Measurements from ENCODE around the gene CASS4. TPM values are rescaled to one million over a fixed set of nuclear protein-coding genes. Genes with fewer than 3 reads are reported as not detected.

The CASS4 gene
- total RNA-seq, 1 donor, result under 0.01 TPM

DNA sequence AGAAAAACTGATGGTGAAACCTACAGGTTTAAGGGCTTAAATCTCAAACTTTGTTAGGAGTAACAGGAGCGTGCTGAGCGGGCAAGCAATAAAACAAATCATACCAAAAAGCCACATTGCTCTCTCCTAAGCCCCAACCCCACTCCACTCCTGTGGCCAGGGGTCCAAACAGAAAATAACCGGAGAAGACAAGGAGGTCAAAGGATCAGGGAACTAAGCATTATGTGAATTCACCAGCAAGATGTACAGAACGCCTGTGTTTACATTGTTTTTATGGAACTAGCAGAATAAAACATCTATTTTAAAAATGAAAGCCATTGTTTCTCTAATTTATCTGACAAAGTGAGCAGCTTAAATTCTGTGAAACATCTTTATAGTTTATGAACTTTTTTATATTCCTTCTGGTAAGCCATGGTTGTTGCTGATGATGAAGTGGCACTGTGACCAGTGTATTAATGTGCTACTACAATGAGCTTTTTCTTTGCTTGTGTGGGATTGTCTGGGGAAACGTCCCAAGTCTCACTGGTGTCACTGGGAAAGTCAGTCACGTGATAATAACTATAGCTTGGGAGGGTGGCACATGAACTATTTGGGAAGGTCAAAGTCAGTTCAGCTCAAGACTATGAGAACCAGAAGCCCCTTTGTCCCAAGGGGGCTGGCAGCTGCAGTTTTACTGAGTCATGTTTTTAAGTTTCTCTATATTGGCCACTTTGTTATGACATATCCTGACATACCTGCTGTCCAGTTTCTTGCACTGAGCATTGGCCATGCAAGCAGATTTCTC lies 43.5 kb upstream of the CASS4 start:
- no peaks in the 10 kb centered on the region for H3K27me3 ChIP-seq (ENCODE audit: insufficient read depth, low read length)
- DNase-seq (ENCODE audit: insufficient read length, low spot score, missing footprints), result no peak
- TF ChIP-seq, protein P1, sequence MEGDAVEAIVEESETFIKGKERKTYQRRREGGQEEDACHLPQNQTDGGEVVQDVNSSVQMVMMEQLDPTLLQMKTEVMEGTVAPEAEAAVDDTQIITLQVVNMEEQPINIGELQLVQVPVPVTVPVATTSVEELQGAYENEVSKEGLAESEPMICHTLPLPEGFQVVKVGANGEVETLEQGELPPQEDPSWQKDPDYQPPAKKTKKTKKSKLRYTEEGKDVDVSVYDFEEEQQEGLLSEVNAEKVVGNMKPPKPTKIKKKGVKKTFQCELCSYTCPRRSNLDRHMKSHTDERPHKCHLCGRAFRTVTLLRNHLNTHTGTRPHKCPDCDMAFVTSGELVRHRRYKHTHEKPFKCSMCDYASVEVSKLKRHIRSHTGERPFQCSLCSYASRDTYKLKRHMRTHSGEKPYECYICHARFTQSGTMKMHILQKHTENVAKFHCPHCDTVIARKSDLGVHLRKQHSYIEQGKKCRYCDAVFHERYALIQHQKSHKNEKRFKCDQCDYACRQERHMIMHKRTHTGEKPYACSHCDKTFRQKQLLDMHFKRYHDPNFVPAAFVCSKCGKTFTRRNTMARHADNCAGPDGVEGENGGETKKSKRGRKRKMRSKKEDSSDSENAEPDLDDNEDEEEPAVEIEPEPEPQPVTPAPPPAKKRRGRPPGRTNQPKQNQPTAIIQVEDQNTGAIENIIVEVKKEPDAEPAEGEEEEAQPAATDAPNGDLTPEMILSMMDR (IDR thresholded peaks at IDR 0.05; ENCODE audit: extremely low read depth, low read depth, low read length), result no peak
- H3K4me2 ChIP-seq (ENCODE audit: insufficient read depth, low read length), result no peak overlapping the region
- no peak overlapping the region for H3K27ac ChIP-seq (ENCODE audit: low read depth, low read length)
- H2AFZ ChIP-seq (ENCODE audit: low read length), result no peak overlapping the region
- H3K4me3 ChIP-seq (ENCODE audit: insufficient read depth, low read length), result no peak overlapping the region
- H3K36me3 ChIP-seq (ENCODE audit: insufficient read depth, low read length), result peaks cover 48% of the 10 kb centered on the region
- peaks cover 5% of the 10 kb centered on the region for H4K20me1 ChIP-seq (ENCODE audit: insufficient read depth, low read length)
- H3K79me2 ChIP-seq (ENCODE audit: insufficient read depth, low read length), result peaks cover 26% of the 10 kb centered on the region
- H3K4me1 ChIP-seq (ENCODE audit: insufficient read depth, low read length), result no peaks in the 10 kb centered on the region
- H3K9me3 ChIP-seq (ENCODE audit: low read depth, low read length), result no peaks in the 10 kb centered on the region

- Histone ChIP-seq H2AFZ (ENCODE audit: low read length) (no peak overlapping the region), H3K27me3 (ENCODE audit: insufficient read depth, low read length) (no peaks in the 10 kb centered on the region), H3K4me2 (ENCODE audit: insufficient read depth, low read length) (no peak overlapping the region), H3K79me2 (ENCODE audit: insufficient read depth, low read length) (peaks cover 21% of the 10 kb centered on the region), H3K4me3 (ENCODE audit: insufficient read depth, low read length) (no peak overlapping the region), H3K27ac (ENCODE audit: low read depth, low read length) (no peak overlapping the region), H3K36me3 (ENCODE audit: insufficient read depth, low read length) (peaks cover 46% of the 10 kb centered on the region), H4K20me1 (ENCODE audit: insufficient read depth, low read length) (no peaks in the 10 kb centered on the region), H3K9me3 (ENCODE audit: low read depth, low read length) (no peaks in the 10 kb centered on the region), H3K4me1 (ENCODE audit: insufficient read depth, low read length) (peaks cover under 1% of the 10 kb centered on the region)
- TF ChIP-seq, protein P1 (IDR thresholded peaks at IDR 0.05; ENCODE audit: extremely low read depth, low read depth, low read length), result no peak
- DNase-seq (ENCODE audit: insufficient read length, low spot score, missing footprints), result no peak
Measured at GRCh38 chr20:56369179-56369578, 42.9 kb upstream of the CASS4 start.

- DNase-seq (ENCODE audit: insufficient read length, low spot score, missing footprints), result no peak
- no peaks in the 10 kb centered on the region for H4K20me1 ChIP-seq (ENCODE audit: insufficient read depth, low read length)
- no peak overlapping the region for H3K4me3 ChIP-seq (ENCODE audit: insufficient read depth, low read length)
- peaks cover 4% of the 10 kb centered on the region for H3K4me1 ChIP-seq (ENCODE audit: insufficient read depth, low read length)
- no peaks in the 10 kb centered on the region for H3K9me3 ChIP-seq (ENCODE audit: low read depth, low read length)
- peaks cover 34% of the 10 kb centered on the region for H3K36me3 ChIP-seq (ENCODE audit: insufficient read depth, low read length)
- H2AFZ ChIP-seq (ENCODE audit: low read length), result no peak overlapping the region
- H3K27ac ChIP-seq (ENCODE audit: low read depth, low read length), result no peak overlapping the region
- H3K4me2 ChIP-seq (ENCODE audit: insufficient read depth, low read length), result no peak overlapping the region
- no peaks in the 10 kb centered on the region for H3K27me3 ChIP-seq (ENCODE audit: insufficient read depth, low read length)
- H3K79me2 ChIP-seq (ENCODE audit: insufficient read depth, low read length), result peaks cover 41% of the 10 kb centered on the region
- TF ChIP-seq, protein P1 (IDR thresholded peaks at IDR 0.05; ENCODE audit: extremely low read depth, low read depth, low read length), result no peak
Measured at GRCh38 chr20:56371977-56372376, 40.1 kb upstream of the CASS4 start.

DNA sequence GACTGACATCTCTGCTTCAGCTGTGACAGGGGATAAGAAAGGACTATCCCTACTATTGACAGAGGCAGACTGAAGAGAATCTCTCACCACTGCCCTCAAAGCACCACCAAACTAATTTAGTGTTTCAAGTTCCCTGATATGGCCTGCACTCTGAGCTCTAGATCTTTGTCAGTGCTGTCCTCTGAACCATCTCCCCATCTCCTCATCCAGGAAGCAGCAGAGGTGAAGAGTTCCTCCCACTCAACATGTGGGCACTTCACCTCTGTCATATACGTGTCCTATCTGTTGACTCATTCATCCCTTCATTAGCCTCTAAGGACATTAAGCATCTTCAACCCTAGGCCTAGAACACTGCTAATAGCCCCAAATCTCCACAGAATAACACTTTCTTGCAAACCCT lies 39.2 kb upstream of the CASS4 start:
- peaks cover 30% of the 10 kb centered on the region for H3K36me3 ChIP-seq (ENCODE audit: insufficient read depth, low read length)
- TF ChIP-seq, protein P1 (IDR thresholded peaks at IDR 0.05; ENCODE audit: extremely low read depth, low read depth, low read length), result no peak
- no peak for DNase-seq (ENCODE audit: insufficient read length, low spot score, missing footprints)
- H3K4me3 ChIP-seq (ENCODE audit: insufficient read depth, low read length), result no peak overlapping the region
- peak overlapping the region; percentile 39 for H3K27ac ChIP-seq (ENCODE audit: low read depth, low read length)
- H3K79me2 ChIP-seq (ENCODE audit: insufficient read depth, low read length), result peaks cover 49% of the 10 kb centered on the region
- H3K9me3 ChIP-seq (ENCODE audit: low read depth, low read length), result no peaks in the 10 kb centered on the region
- H3K4me2 ChIP-seq (ENCODE audit: insufficient read depth, low read length), result no peak overlapping the region
- no peaks in the 10 kb centered on the region for H4K20me1 ChIP-seq (ENCODE audit: insufficient read depth, low read length)
- H3K27me3 ChIP-seq (ENCODE audit: insufficient read depth, low read length), result no peaks in the 10 kb centered on the region
- H3K4me1 ChIP-seq (ENCODE audit: insufficient read depth, low read length), result peaks cover 4% of the 10 kb centered on the region
- H2AFZ ChIP-seq (ENCODE audit: low read length), result no peak overlapping the region
